Stimulated activated effector memory CD8-positive, alpha-beta T cell treated with anti-CD3 and anti-CD28 coated beads, Interleukin-12 subunit alpha, Interleukin-12 subunit beta, amount 100 ng/mL, for 72 hours (primary cell): ENCODE results near the gene MBNL3.

Experiments
- ATAC-seq: fragments of 150-1000 bp; cut with Tn5 transposase; 2 replicates; pipeline ENCODE4 v1.10.0; 2021
- DNase-seq, 2 donors: peaks; one replicate each; pipeline ENCODE4 v3.0.0; 2021 to 2022; ENCODE audit warnings: low spot score in 2 of 2
- H3K27ac Mint-ChIP-seq: one replicate; pipeline ENCODE4 v1.8.0; 2022; ENCODE audit warnings: mild to moderate bottlenecking, mixed read lengths
- H3K36me3 Mint-ChIP-seq: one replicate; pipeline ENCODE4 v1.8.0; 2022; ENCODE audit warnings: mild to moderate bottlenecking, mixed read lengths
- H3K4me1 Mint-ChIP-seq: one replicate; pipeline ENCODE4 v1.8.0; 2022; ENCODE audit warnings: mixed read lengths
- H3K4me3 Mint-ChIP-seq: one replicate; pipeline ENCODE4 v1.8.0; 2022; ENCODE audit warnings: mild to moderate bottlenecking, mixed read lengths
- H3K9me3 Mint-ChIP-seq: one replicate; pipeline ENCODE4 v1.8.0; 2022; ENCODE audit warnings: mixed read lengths

Gene MBNL3

DNA sequence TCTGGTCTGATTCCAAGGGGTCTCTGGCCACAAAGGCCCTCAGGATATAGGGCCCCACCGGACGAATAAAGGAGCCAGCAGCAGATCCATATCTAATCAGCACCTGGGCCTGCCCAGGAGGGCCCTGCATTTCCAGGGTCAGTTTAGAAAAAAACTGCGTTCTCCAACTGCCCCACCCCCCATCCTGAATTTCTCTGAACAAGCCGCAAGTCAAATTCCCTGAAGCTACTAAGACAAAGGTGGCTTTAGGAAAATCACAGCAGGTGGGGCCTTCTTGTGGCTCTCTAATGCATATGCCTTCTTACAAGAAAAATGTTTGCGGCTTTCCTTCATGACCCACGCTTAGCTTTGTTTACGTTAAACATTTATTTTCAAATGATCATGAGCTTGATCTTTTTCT is 76.6 kb downstream of the MBNL3 start:
- no peaks in the 10 kb centered on the region for H3K36me3 Mint-ChIP-seq
- ATAC-seq (no peak), DNase-seq (no peak)
- no peak overlapping the region for H3K27ac Mint-ChIP-seq
- H3K9me3 Mint-ChIP-seq = no peaks in the 10 kb centered on the region
- peaks cover 8% of the 10 kb centered on the region for H3K4me1 Mint-ChIP-seq
- no peak overlapping the region for H3K4me3 Mint-ChIP-seq

GRCh38 chrX:132411310-132411977 is 77.4 kb downstream of the MBNL3 start:
- no peaks in the 10 kb centered on the region for H3K9me3 Mint-ChIP-seq
- no peak for DNase-seq
- H3K27ac Mint-ChIP-seq = no peak overlapping the region
- ATAC-seq = no peak
- no peak overlapping the region for H3K4me3 Mint-ChIP-seq
- H3K4me1 Mint-ChIP-seq = peaks cover 8% of the 10 kb centered on the region
- no peaks in the 10 kb centered on the region for H3K36me3 Mint-ChIP-seq

- no peak for ATAC-seq
Observed at GRCh38 chrX:132409780-132410556, 78.9 kb downstream of the MBNL3 start.

DNA sequence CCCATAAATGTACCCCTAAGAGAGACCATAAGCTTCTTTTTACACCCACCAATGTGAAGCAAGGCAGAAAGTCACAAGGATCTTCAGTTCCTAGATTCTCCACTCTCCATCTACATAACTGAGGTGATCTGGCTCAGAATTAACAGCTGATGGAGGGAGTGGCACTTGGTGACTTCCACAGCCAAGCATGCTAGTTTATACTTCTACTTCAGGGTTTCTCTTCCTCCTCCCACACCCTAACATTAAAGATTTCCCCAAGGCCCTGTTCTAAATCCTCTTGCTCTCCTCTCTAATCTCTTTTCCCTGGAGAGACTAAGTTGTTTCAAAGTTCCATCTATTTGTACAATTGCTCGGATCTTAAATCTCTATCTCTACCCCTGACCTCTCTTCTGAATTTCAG is 81.1 kb downstream of the MBNL3 start:
- ATAC-seq (no peak), DNase-seq (no peak)
- H3K4me1 Mint-ChIP-seq = peaks cover 8% of the 10 kb centered on the region
- no peak overlapping the region for H3K4me3 Mint-ChIP-seq
- H3K36me3 Mint-ChIP-seq = no peaks in the 10 kb centered on the region
- H3K27ac Mint-ChIP-seq = no peak overlapping the region
- H3K9me3 Mint-ChIP-seq = no peaks in the 10 kb centered on the region

More at GRCh38 chrX:132409780-132410556, 78.9 kb downstream of the MBNL3 start:
- Mint-ChIP-seq H3K4me3 (no peak overlapping the region), H3K9me3 (no peaks in the 10 kb centered on the region), H3K27ac (no peak overlapping the region), H3K4me1 (peaks cover 8% of the 10 kb centered on the region), H3K36me3 (no peaks in the 10 kb centered on the region)
- no peak for DNase-seq

GRCh38 chrX:132406106-132406505 is 82.7 kb downstream of the MBNL3 start:
- peaks cover 8% of the 10 kb centered on the region for H3K4me1 Mint-ChIP-seq
- no peaks in the 10 kb centered on the region for H3K9me3 Mint-ChIP-seq
- no peak overlapping the region for H3K4me3 Mint-ChIP-seq
- no peak for ATAC-seq
- DNase-seq = no peak
- H3K36me3 Mint-ChIP-seq = no peaks in the 10 kb centered on the region
- no peak overlapping the region for H3K27ac Mint-ChIP-seq

- DNase-seq = no peak
- Mint-ChIP-seq H3K36me3 (no peaks in the 10 kb centered on the region), H3K4me1 (no peaks in the 10 kb centered on the region)
Observed at GRCh38 chrX:132404266-132404665, 84.6 kb downstream of the MBNL3 start.

DNA sequence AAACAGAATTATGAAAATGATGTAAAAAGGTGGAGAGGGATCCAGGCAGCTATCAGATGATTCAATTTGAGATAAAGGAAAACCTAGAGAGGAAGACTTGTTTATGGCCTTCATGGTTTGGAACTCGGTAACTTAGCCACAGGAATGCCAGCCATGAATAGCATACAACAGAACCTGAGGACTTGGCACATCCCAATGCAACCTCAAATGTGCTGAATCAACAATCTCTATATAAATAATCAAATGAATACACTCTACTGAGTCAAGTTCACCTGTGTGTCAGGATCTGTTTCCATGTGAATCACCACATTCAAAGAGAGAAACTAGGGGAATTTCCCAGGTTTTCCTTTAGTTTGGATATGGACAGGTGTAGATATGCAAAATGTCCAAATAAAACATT is 86.9 kb downstream of the MBNL3 start:
- Mint-ChIP-seq H3K4me1 (no peaks in the 10 kb centered on the region), H3K4me3 (no peak overlapping the region), H3K9me3 (no peaks in the 10 kb centered on the region), H3K36me3 (no peaks in the 10 kb centered on the region), H3K27ac (no peak overlapping the region)
- DNase-seq (no peak), ATAC-seq (no peak)

More at GRCh38 chrX:132404266-132404665, 84.6 kb downstream of the MBNL3 start:
- Mint-ChIP-seq H3K9me3 (no peaks in the 10 kb centered on the region), H3K27ac (no peak overlapping the region), H3K4me3 (no peak overlapping the region)
- ATAC-seq = no peak

- Mint-ChIP-seq H3K36me3 (no peaks in the 10 kb centered on the region), H3K4me1 (no peaks in the 10 kb centered on the region), H3K9me3 (no peaks in the 10 kb centered on the region), H3K4me3 (no peak overlapping the region), H3K27ac (no peak overlapping the region)
- ATAC-seq (no peak), DNase-seq (no peak)
Observed at GRCh38 chrX:132400706-132401105, 88.1 kb downstream of the MBNL3 start.

DNA sequence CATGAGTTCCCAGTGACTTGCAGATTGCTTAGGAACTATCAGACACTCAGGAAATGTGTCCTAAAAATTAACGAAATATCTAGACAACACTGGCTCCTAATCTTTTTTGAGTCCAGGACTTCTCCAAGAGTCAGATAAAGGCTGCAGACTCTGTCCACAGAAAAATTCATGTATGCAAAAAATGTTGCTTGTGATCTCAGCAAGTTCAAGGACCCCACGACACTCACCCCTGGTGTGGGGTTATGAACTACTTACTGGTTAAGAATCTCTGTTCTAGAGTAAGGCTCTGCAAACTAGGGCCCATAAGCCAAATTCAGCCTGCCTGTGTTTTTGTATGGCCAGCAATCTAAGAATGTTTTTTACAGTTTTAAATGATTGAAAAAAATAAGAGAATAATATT is 93.2 kb downstream of the MBNL3 start:
- Mint-ChIP-seq H3K36me3 (no peaks in the 10 kb centered on the region), H3K4me3 (no peak overlapping the region), H3K9me3 (no peaks in the 10 kb centered on the region), H3K27ac (no peak overlapping the region), H3K4me1 (no peaks in the 10 kb centered on the region)
- ATAC-seq (no peak), DNase-seq (no peak)

GRCh38 chrX:132395026-132395425 is 93.8 kb downstream of the MBNL3 start:
- Mint-ChIP-seq H3K4me3 (no peak overlapping the region), H3K36me3 (no peaks in the 10 kb centered on the region), H3K27ac (no peak overlapping the region), H3K9me3 (no peaks in the 10 kb centered on the region), H3K4me1 (no peaks in the 10 kb centered on the region)
- ATAC-seq (no peak), DNase-seq (no peak)

GRCh38 chrX:132394591-132394990 is 94.2 kb downstream of the MBNL3 start:
- no peaks in the 10 kb centered on the region for H3K36me3 Mint-ChIP-seq
- no peak for ATAC-seq

GRCh38 chrX:132393992-132394391 is 94.8 kb downstream of the MBNL3 start:
- ATAC-seq = no peak

More at GRCh38 chrX:132394591-132394990, 94.2 kb downstream of the MBNL3 start:
- no peak for DNase-seq
- H3K4me3 Mint-ChIP-seq = no peak overlapping the region
- H3K9me3 Mint-ChIP-seq = no peaks in the 10 kb centered on the region
- H3K4me1 Mint-ChIP-seq = no peaks in the 10 kb centered on the region
- no peak overlapping the region for H3K27ac Mint-ChIP-seq

DNA sequence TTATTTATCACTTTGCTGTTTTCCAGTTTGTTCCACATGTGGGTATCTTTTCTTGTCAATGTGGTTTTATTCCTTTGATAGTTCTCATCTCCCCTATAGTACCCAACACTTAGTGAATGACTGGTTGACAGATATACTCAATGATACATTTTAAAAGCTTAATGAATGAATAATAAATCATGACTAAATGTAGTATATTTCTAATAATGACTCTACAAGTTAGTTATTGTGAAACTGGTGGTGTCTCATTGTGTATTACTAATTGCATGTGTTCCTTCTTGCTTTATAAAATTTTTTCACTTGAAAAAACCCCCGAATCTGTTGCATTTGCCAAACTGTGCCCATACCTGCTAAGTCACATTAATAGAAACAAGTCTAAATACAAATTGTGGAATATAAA is 95.4 kb downstream of the MBNL3 start:
- H3K4me1 Mint-ChIP-seq = no peaks in the 10 kb centered on the region
- peak overlapping the region; percentile 13 for H3K27ac Mint-ChIP-seq
- H3K36me3 Mint-ChIP-seq = no peaks in the 10 kb centered on the region
- H3K9me3 Mint-ChIP-seq = no peaks in the 10 kb centered on the region
- ATAC-seq (peak; percentile 57), DNase-seq (no peak)
- H3K4me3 Mint-ChIP-seq = no peak overlapping the region

More at GRCh38 chrX:132393992-132394391, 94.8 kb downstream of the MBNL3 start:
- DNase-seq = no peak
- no peaks in the 10 kb centered on the region for H3K9me3 Mint-ChIP-seq
- H3K4me3 Mint-ChIP-seq = no peak overlapping the region
- peak overlapping the region; percentile 13 for H3K27ac Mint-ChIP-seq
- no peaks in the 10 kb centered on the region for H3K4me1 Mint-ChIP-seq
- no peaks in the 10 kb centered on the region for H3K36me3 Mint-ChIP-seq

DNA sequence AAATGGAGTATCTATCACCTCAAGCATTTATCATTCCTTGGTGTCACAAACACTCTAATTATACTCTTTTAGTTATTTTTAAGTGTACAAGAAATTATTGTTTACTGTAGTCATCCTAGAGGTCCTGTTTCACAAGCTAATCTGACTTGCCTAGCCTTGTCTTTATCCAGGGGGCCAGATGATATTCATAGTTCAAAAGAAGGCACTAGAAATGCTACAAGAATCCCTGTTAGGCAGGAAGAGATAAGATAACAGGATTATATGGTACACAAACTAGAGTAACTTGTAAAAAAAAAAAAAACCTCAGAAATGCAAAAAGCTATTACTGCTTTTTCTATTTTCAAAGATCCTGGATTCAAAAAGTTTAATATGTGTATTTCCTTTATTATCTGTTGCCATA is 95.8 kb downstream of the MBNL3 start:
- no peak for DNase-seq
- H3K36me3 Mint-ChIP-seq = no peaks in the 10 kb centered on the region
- H3K27ac Mint-ChIP-seq = no peak overlapping the region
- no peak overlapping the region for H3K4me3 Mint-ChIP-seq
- no peaks in the 10 kb centered on the region for H3K4me1 Mint-ChIP-seq
- H3K9me3 Mint-ChIP-seq = no peaks in the 10 kb centered on the region
- ATAC-seq = no peak

GRCh38 chrX:132390792-132391191 is 98.0 kb downstream of the MBNL3 start:
- DNase-seq (no peak), ATAC-seq (no peak)
- Mint-ChIP-seq H3K9me3 (no peaks in the 10 kb centered on the region), H3K4me3 (no peak overlapping the region), H3K27ac (no peak overlapping the region), H3K36me3 (no peaks in the 10 kb centered on the region), H3K4me1 (no peaks in the 10 kb centered on the region)

GRCh38 chrX:132389480-132389879 is 99.4 kb downstream of the MBNL3 start:
- no peak for DNase-seq
- no peak overlapping the region for H3K27ac Mint-ChIP-seq
- H3K9me3 Mint-ChIP-seq = no peaks in the 10 kb centered on the region
- no peaks in the 10 kb centered on the region for H3K36me3 Mint-ChIP-seq
- H3K4me1 Mint-ChIP-seq = no peaks in the 10 kb centered on the region
- no peak for ATAC-seq
- H3K4me3 Mint-ChIP-seq = no peak overlapping the region
